SK-N-MC (cell line): Measurements from ENCODE around the gene RNMT.

Experiments used
- EZH2 ChIP-seq: fragments of 200-600 bp; sonication (generic); IDR thresholded peaks from one replicate; pipeline ENCODE4 v1.6.1; 2017; ENCODE audit warnings: antibody characterized with exemption
- POLR2AphosphoS5 ChIP-seq: IDR thresholded peaks from 2 replicates; pipeline ENCODE4 v1.6.1; 2012; ENCODE audit warnings: mild to moderate bottlenecking, low read depth, low read length, borderline replicate concordance

DNA sequence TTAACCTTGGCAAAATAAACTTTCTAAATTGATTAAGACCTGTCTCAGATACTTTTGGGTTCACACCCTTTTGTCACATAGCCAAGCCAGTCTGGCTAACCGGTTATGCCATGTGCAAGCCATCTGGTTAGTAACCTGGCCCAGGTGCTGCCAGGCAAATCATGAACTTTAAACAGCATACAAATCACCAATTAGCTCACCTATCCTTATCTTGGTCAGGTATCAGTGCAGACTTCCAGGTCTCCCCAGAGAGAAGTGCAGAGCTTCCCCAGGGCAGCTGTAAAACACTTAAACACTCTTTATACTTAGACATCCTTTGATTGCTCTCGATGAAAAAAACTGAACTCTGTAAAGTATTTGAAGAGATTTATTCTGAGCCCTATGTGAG is 82.6 kb downstream of the RNMT start:
- TF ChIP-seq POLR2AphosphoS5 (no peak), EZH2 (no peak)
